Type B pancreatic cell (in vitro differentiated cells): ENCODE measurements around the gene IZUMO4. TPM values are rescaled to one million over a fixed set of nuclear protein-coding genes. Genes with fewer than 3 reads are reported as not detected.

Source experiments
- DNase-seq: peaks from one replicate; pipeline ENCODE4 v3.0.0; 2021; ENCODE audit warnings: mixed read lengths; ENCODE audit not compliant: unreplicated experiment; ENCODE audit errors: extremely low spot score
- H3K27ac Mint-ChIP-seq: 2 replicates; pipeline ENCODE4 v1.8.0; 2021; ENCODE audit warnings: mild to moderate bottlenecking, mixed read lengths
- H3K27me3 Mint-ChIP-seq: 2 replicates; pipeline ENCODE4 v1.8.0; 2021; ENCODE audit warnings: mixed read lengths
- H3K36me3 Mint-ChIP-seq: 2 replicates; pipeline ENCODE4 v1.8.0; 2021; ENCODE audit warnings: mixed read lengths
- H3K4me1 Mint-ChIP-seq: one replicate; pipeline ENCODE4 v1.8.0; 2021; ENCODE audit warnings: mixed read lengths; ENCODE audit not compliant: unreplicated experiment
- H3K4me3 Mint-ChIP-seq: 2 replicates; pipeline ENCODE4 v1.8.0; 2021; ENCODE audit warnings: mild to moderate bottlenecking, mixed read lengths
- H3K9me3 Mint-ChIP-seq: 2 replicates; pipeline ENCODE4 v1.8.0; 2021; ENCODE audit warnings: mixed read lengths
- total RNA-seq: library from RNA; stranded (reverse); gene quantifications from 2 replicates; pipeline ENCODE4 v1.2.1, GENCODE V29; 2021; ENCODE audit warnings: low replicate concordance
- TF ChIP-seq, protein P1 (sequence below): fragments of 200-600 bp; sonication (generic); conservative IDR thresholded peaks from 2 replicates; pipeline ENCODE4 v1.5.0; 2021; ENCODE audit warnings: antibody characterized with exemption, mild to moderate bottlenecking

The IZUMO4 gene
- total RNA-seq, 1 donor from 2014 or later: 7.4 TPM

DNA sequence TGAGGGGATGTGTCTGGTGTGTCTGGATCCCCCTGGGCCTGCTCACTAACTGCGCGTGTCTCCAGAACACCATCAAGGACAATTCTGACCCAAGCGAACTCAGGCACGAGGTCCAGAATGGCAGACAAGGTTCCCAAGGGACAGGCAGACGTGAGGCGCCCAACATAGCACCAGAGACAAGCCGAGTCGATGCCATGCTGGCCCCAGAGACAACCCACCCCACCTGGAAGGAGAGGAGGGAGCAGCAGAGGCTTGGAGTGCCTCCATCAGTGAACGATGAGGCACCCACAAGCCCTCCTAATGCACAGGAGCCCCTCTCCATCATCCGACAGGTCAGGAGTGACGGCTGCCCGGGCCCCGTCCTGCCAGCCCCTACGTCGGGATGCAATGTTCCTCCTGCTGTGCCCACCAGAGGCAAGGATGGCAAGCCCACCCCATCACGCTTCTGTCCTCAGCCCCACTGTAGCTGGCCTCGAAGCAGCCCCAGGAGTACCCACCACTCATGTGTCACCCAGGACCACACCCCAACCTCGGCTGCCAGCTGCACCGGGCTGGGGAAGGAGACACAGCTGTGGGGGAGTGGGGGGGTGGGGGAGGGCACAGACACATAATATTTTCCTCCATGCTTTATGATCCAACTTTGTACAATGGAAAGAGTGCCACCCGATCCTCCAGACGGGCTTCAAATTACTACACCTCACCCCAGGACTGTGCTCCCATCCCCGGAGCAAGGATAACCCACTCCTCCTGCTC is 42.8 kb downstream of the IZUMO4 start:
- Mint-ChIP-seq H3K4me1 (no peaks in the 10 kb centered on the region), H3K4me3 (no peak overlapping the region), H3K9me3 (no peaks in the 10 kb centered on the region), H3K27ac (no peak overlapping the region), H3K36me3 (peaks cover 7% of the 10 kb centered on the region), H3K27me3 (no peaks in the 10 kb centered on the region)
- TF ChIP-seq, protein P1, sequence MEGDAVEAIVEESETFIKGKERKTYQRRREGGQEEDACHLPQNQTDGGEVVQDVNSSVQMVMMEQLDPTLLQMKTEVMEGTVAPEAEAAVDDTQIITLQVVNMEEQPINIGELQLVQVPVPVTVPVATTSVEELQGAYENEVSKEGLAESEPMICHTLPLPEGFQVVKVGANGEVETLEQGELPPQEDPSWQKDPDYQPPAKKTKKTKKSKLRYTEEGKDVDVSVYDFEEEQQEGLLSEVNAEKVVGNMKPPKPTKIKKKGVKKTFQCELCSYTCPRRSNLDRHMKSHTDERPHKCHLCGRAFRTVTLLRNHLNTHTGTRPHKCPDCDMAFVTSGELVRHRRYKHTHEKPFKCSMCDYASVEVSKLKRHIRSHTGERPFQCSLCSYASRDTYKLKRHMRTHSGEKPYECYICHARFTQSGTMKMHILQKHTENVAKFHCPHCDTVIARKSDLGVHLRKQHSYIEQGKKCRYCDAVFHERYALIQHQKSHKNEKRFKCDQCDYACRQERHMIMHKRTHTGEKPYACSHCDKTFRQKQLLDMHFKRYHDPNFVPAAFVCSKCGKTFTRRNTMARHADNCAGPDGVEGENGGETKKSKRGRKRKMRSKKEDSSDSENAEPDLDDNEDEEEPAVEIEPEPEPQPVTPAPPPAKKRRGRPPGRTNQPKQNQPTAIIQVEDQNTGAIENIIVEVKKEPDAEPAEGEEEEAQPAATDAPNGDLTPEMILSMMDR: no peak
- DNase-seq: no peak

- no peak overlapping the region for H3K27ac Mint-ChIP-seq
- H3K27me3 Mint-ChIP-seq: no peaks in the 10 kb centered on the region
- no peak overlapping the region for H3K4me3 Mint-ChIP-seq
- peaks cover 7% of the 10 kb centered on the region for H3K36me3 Mint-ChIP-seq
- H3K9me3 Mint-ChIP-seq: no peaks in the 10 kb centered on the region
- no peak for DNase-seq
- TF ChIP-seq, protein P1: no peak
- no peaks in the 10 kb centered on the region for H3K4me1 Mint-ChIP-seq
Observed at GRCh38 chr19:2140138-2140569, 43.4 kb downstream of the IZUMO4 start.

GRCh38 chr19:2142173-2142829 is 45.6 kb downstream of the IZUMO4 start:
- no peak for DNase-seq
- Mint-ChIP-seq H3K4me3 (no peak overlapping the region), H3K4me1 (peaks cover 4% of the 10 kb centered on the region), H3K36me3 (peaks cover 3% of the 10 kb centered on the region), H3K27me3 (no peaks in the 10 kb centered on the region), H3K27ac (no peak overlapping the region), H3K9me3 (no peaks in the 10 kb centered on the region)
- TF ChIP-seq, protein P1: no peak

DNA sequence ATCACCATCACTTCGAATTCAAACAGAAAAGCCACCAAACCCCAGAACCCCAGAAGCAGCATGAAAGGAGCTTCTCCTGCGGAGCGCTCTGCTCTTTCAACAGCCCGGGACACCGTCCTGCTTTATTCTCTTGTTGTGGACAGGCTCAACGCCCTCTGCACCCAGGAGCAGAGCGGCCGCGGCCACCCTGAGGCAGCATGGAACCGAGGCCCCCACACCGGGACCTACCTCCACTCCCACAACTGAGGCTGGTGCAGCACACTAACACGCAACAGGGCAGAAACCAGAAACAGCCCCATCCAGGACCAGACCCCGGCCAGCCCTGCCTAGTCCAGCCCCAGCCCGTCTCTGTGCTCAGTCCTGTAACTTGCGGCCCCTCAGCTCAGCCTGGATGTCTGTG is 47.5 kb downstream of the IZUMO4 start:
- Mint-ChIP-seq H3K27me3 (no peaks in the 10 kb centered on the region), H3K4me1 (peaks cover 9% of the 10 kb centered on the region), H3K4me3 (no peak overlapping the region), H3K36me3 (no peaks in the 10 kb centered on the region), H3K27ac (no peak overlapping the region), H3K9me3 (no peaks in the 10 kb centered on the region)
- TF ChIP-seq, protein P1: no peak
- no peak for DNase-seq

DNA sequence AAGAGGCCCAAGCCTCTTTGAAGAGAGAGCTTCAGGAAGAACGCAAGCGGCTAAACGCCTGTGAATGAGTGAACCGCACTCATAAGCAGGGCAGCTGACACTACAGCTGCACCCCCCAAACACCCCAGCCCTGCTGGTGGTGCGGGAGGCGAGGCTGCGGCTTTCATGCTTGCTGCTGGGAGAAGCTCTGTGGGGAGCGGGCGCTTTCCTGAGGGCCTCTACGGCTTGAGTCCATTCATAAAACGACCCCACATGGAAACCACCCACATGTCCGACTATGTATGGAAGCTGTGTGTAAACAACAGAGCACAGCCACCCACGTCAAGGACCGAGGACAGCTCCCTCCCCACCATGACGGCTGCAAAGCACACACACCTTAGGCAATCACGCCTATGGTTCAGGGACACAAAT is 49.1 kb downstream of the IZUMO4 start:
- Mint-ChIP-seq H3K27ac (peak overlapping the region; percentile 75), H3K4me3 (peak overlapping the region; percentile 66), H3K9me3 (no peaks in the 10 kb centered on the region), H3K36me3 (no peaks in the 10 kb centered on the region), H3K4me1 (peaks cover 17% of the 10 kb centered on the region), H3K27me3 (no peaks in the 10 kb centered on the region)
- no peak for DNase-seq
- TF ChIP-seq, protein P1: no peak
